GM18526 (cell line): Measurements from ENCODE around the gene MAT2B.

ENCODE experiments used
- POLR2A ChIP-seq: IDR thresholded peaks from 3 replicates; pipeline ENCODE4 v1.6.1; 2011; ENCODE audit not compliant: insufficient read length; ENCODE audit errors: extremely low read depth

Gene MAT2B

GRCh38 chr5:163489055-163489744 is 16.2 kb upstream of the MAT2B start:
- TF ChIP-seq POLR2A = no peak

GRCh38 chr5:163489745-163490075 is 15.7 kb upstream of the MAT2B start:
- no peak for TF ChIP-seq POLR2A

GRCh38 chr5:163496286-163496685 is 9.1 kb upstream of the MAT2B start:
- TF ChIP-seq POLR2A = no peak

- TF ChIP-seq POLR2A = no peak
These were observed 8.1 kb upstream of the MAT2B start for GRCh38 chr5:163497315-163497714.

GRCh38 chr5:163498886-163499285 is 6.5 kb upstream of the MAT2B start:
- no peak for TF ChIP-seq POLR2A

GRCh38 chr5:163502521-163502920 is 2.9 kb upstream of the MAT2B start:
- TF ChIP-seq POLR2A = no peak

GRCh38 chr5:163503106-163504078 is 2.0 kb upstream of the MAT2B start:
- no peak for TF ChIP-seq POLR2A

- no peak for TF ChIP-seq POLR2A
These were observed 1.1 kb upstream of the MAT2B start for GRCh38 chr5:163504079-163504931.

- TF ChIP-seq POLR2A = no peak
These were observed 411 bp upstream of the MAT2B start for GRCh38 chr5:163505049-163505367.

GRCh38 chr5:163506095-163506457 is 657 bp downstream of the MAT2B start:
- TF ChIP-seq POLR2A = no peak

GRCh38 chr5:163506726-163507125 is 1.3 kb downstream of the MAT2B start:
- TF ChIP-seq POLR2A = no peak

GRCh38 chr5:163508753-163509152 is 3.3 kb downstream of the MAT2B start:
- no peak for TF ChIP-seq POLR2A

- no peak for TF ChIP-seq POLR2A
These were observed 4.0 kb downstream of the MAT2B start for GRCh38 chr5:163509291-163509951.

- no peak for TF ChIP-seq POLR2A
These were observed 7.1 kb downstream of the MAT2B start for GRCh38 chr5:163512526-163512925.

- TF ChIP-seq POLR2A = no peak
These were observed 19.7 kb downstream of the MAT2B start for GRCh38 chr5:163525096-163525495.
